Measurements from ENCODE around the gene INSYN2B.

Gene INSYN2B

GRCh38 chr5:169970339-169970738 lies 10.0 kb downstream of the INSYN2B start:
- no peaks in the 10 kb centered on the region for H3K27me3 ChIP-seq (ENCODE audit: insufficient read depth, poor library complexity, severe bottlenecking)
- no peak overlapping the region for H3K27ac ChIP-seq (replicated peaks)
- DNase-seq (ENCODE audit: low read depth in 1 of 2, low spot score in 1 of 2), result no peak
- TF ChIP-seq GABPA (IDR thresholded peaks at IDR 0.05; ENCODE audit: low read depth) (no peak), POLR2AphosphoS5 (IDR thresholded peaks at IDR 0.05; ENCODE audit: low read depth) (no peak)
- TF ChIP-seq, protein P1, sequence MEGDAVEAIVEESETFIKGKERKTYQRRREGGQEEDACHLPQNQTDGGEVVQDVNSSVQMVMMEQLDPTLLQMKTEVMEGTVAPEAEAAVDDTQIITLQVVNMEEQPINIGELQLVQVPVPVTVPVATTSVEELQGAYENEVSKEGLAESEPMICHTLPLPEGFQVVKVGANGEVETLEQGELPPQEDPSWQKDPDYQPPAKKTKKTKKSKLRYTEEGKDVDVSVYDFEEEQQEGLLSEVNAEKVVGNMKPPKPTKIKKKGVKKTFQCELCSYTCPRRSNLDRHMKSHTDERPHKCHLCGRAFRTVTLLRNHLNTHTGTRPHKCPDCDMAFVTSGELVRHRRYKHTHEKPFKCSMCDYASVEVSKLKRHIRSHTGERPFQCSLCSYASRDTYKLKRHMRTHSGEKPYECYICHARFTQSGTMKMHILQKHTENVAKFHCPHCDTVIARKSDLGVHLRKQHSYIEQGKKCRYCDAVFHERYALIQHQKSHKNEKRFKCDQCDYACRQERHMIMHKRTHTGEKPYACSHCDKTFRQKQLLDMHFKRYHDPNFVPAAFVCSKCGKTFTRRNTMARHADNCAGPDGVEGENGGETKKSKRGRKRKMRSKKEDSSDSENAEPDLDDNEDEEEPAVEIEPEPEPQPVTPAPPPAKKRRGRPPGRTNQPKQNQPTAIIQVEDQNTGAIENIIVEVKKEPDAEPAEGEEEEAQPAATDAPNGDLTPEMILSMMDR (IDR thresholded peaks at IDR 0.05; ENCODE audit: insufficient read depth, low read length), result no peak
- H3K4me3 ChIP-seq (replicated peaks; ENCODE audit: insufficient read depth, low read length), result no peak overlapping the region

DNA sequence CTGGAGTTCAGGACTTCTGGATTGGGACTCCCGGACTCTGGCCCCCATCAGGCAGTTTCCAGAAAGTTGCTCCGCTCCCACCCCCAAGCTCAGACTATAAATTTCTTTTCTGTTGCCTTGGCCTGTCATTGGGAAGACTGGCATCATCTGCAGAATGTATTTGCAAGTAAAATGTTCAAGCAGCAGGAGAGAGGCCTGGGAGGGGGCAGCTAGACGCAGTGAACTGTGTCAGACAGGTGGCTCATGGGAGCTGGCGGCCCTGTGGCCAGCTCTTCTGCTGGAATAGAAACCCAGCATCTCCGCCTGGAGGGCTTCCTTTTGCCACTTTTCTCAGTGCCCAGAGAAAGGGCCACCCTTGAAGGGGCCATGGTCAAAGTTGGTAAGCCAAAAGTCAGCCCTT lies 16.0 kb downstream of the INSYN2B start:
- Histone ChIP-seq H3K27me3 (ENCODE audit: insufficient read depth, poor library complexity, severe bottlenecking) (no peaks in the 10 kb centered on the region), H3K27ac (replicated peaks) (no peak overlapping the region), H3K4me3 (replicated peaks; ENCODE audit: insufficient read depth, low read length) (no peak overlapping the region)
- TF ChIP-seq, protein P1 (IDR thresholded peaks at IDR 0.05; ENCODE audit: insufficient read depth, low read length), result no peak
- TF ChIP-seq POLR2AphosphoS5 (IDR thresholded peaks at IDR 0.05; ENCODE audit: low read depth), result no peak
- no peak for TF ChIP-seq REST (IDR thresholded peaks at IDR 0.05; ENCODE audit: insufficient replicate concordance, low read depth)
- TF ChIP-seq SPI1 (IDR thresholded peaks at IDR 0.05; ENCODE audit: borderline replicate concordance, low read depth), result no peak
- TF ChIP-seq GABPA (IDR thresholded peaks at IDR 0.05; ENCODE audit: low read depth), result no peak
- no peak for DNase-seq (ENCODE audit: low read depth in 1 of 2, low spot score in 1 of 2)

GRCh38 chr5:169960659-169961058 lies 19.6 kb downstream of the INSYN2B start:
- Histone ChIP-seq H3K27ac (replicated peaks) (no peak overlapping the region), H3K4me3 (replicated peaks; ENCODE audit: insufficient read depth, low read length) (no peak overlapping the region), H3K27me3 (ENCODE audit: insufficient read depth, poor library complexity, severe bottlenecking) (no peaks in the 10 kb centered on the region)
- TF ChIP-seq, protein P1 (IDR thresholded peaks at IDR 0.05; ENCODE audit: insufficient read depth, low read length), result no peak
- TF ChIP-seq POLR2AphosphoS5 (IDR thresholded peaks at IDR 0.05; ENCODE audit: low read depth), result no peak
- TF ChIP-seq SPI1 (IDR thresholded peaks at IDR 0.05; ENCODE audit: borderline replicate concordance, low read depth), result no peak
- no peak for TF ChIP-seq REST (IDR thresholded peaks at IDR 0.05; ENCODE audit: insufficient replicate concordance, low read depth)
- no peak for TF ChIP-seq GABPA (IDR thresholded peaks at IDR 0.05; ENCODE audit: low read depth)
- DNase-seq (ENCODE audit: low read depth in 1 of 2, low spot score in 1 of 2), result no peak

DNA sequence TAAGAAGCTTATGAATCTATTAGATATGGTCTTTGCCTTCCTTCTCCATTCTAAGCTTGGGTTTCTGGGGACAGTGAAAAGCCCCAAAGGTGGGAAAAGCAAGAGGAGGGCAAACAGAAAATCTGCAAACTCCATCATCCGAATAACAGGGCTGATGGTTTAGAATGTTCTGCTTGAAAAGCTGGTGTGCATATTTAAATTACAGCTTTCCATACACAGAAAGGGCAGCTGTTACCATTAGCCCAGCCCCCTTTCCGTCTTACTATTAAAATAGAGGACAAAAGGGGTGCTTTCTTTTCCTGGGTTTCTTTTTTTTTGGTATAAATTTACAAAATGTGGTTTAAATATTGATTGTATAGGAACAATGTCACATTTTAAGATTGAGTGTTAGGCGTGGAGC lies 22.0 kb downstream of the INSYN2B start:
- Histone ChIP-seq H3K27me3 (ENCODE audit: insufficient read depth, poor library complexity, severe bottlenecking) (no peaks in the 10 kb centered on the region), H3K4me3 (replicated peaks; ENCODE audit: insufficient read depth, low read length) (no peak overlapping the region), H3K27ac (replicated peaks) (no peak overlapping the region)
- no peak for DNase-seq (ENCODE audit: low read depth in 1 of 2, low spot score in 1 of 2)
- TF ChIP-seq GABPA (IDR thresholded peaks at IDR 0.05; ENCODE audit: low read depth), result no peak
- TF ChIP-seq, protein P1 (IDR thresholded peaks at IDR 0.05; ENCODE audit: insufficient read depth, low read length), result no peak
- TF ChIP-seq SPI1 (IDR thresholded peaks at IDR 0.05; ENCODE audit: borderline replicate concordance, low read depth), result no peak
- no peak for TF ChIP-seq POLR2AphosphoS5 (IDR thresholded peaks at IDR 0.05; ENCODE audit: low read depth)
- no peak for TF ChIP-seq REST (IDR thresholded peaks at IDR 0.05; ENCODE audit: insufficient replicate concordance, low read depth)

Measured in HL-60 (cell line).